OCI-LY7 (cell line): ENCODE measurements around the gene PRPS1L1.
A peak's percentile ranks its signal among the peaks of the same experiment; 100 is the strongest.

Experiments
- CTCF ChIP-seq: fragments of 200-600 bp; sonication (generic); conservative IDR thresholded peaks from 2 replicates; pipeline ENCODE4 v1.5.1; 2014; ENCODE audit warnings: mild to moderate bottlenecking, antibody characterized with exemption, low read length, moderate library complexity, mixed read lengths
- EZH2phosphoT487 ChIP-seq: fragments of 200-600 bp; sonication (generic); IDR thresholded peaks from 2 replicates; pipeline ENCODE4 v1.6.1; 2018; ENCODE audit warnings: low read depth, borderline replicate concordance, mild to moderate bottlenecking, mixed run types, antibody characterized with exemption, low read length, moderate library complexity, mixed read lengths

GRCh38 chr7:18064242-18064838 lies 36.7 kb upstream of the PRPS1L1 start:
- TF ChIP-seq CTCF (peak; percentile 73), EZH2phosphoT487 (no peak)
